ENCODE measurements around the gene VPS13D.
"Not testable (repeated sequence)": the region's sequence is repeated elsewhere in the genome, so short reads cannot be mapped to it uniquely, and the experiment has no call there.

The VPS13D gene

DNA sequence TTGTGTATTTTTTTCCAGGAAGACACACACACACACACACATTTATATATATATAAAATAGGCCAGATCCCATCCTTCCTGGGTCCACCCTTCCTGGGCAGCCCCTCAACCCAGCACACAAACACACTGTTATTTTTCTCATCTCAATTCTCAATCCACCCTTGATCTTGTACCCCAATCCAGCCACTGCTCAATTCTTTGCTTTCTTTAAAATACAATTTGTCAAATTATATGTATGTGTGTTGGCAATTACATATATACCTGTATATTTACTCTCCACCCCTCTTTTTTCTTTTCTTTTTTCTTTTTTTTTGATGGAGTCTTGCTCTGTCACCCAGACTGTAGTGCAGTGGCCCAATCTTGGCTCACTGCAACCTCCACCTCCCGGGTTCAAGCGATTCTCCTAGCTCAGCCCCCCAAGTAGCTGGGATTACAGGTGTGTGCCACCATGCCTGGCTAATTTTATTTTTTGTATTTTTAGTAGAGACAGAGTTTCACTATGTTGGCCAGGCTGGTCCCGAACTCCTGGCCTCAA lies 299.9 kb downstream of the VPS13D start:
- no peak for DNase-seq

DNA sequence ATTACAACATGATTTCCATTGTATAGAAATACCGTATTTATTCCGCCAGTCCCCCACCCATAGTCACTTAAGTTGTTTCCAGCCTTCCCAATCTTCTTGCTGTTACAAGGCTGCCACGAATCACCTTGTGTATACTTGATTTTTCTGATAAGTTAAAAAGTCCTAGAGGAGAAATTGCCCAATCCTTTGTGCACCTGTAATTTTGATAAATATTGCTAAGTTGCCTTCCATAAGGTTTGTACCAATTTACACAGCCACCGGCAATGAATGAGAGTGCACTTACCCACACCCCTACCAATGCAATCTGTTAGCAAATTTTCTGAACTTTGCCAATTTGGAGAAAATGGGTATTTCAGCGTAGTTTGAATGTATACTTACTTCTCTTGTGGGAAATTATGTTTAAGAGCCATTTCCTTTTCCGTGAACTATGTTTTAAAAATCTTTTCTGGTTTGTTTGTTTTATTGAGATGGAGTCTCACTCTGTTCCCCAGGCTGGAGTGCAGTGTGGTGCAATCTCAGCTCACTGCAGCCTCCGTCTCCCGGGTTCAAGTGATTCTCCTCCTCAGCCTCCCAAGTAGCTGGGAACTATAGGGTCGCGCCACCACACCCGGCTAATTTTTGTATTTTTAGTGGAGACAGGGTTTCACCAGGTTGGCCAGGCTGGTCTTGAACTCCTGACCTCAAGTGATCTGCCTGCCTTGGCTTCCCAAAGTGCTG lies 300.8 kb downstream of the VPS13D start:
- DNase-seq, result no peak

DNA sequence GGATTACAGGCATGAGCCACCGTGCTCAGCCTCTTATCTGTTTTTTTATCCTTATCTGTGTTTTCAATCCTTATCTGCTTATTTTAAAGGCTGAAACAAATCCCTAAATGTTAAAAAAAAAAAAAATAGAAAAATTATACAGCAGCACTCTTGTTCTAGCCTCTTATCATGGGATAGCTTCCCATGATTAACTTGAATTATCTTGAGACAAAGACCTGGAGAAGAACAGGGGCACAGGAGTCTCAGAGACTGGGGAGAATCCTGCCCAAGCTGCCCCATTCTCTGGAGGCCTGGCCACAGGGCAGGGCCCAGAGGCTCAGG lies 301.3 kb downstream of the VPS13D start:
- no peak for DNase-seq

DNA sequence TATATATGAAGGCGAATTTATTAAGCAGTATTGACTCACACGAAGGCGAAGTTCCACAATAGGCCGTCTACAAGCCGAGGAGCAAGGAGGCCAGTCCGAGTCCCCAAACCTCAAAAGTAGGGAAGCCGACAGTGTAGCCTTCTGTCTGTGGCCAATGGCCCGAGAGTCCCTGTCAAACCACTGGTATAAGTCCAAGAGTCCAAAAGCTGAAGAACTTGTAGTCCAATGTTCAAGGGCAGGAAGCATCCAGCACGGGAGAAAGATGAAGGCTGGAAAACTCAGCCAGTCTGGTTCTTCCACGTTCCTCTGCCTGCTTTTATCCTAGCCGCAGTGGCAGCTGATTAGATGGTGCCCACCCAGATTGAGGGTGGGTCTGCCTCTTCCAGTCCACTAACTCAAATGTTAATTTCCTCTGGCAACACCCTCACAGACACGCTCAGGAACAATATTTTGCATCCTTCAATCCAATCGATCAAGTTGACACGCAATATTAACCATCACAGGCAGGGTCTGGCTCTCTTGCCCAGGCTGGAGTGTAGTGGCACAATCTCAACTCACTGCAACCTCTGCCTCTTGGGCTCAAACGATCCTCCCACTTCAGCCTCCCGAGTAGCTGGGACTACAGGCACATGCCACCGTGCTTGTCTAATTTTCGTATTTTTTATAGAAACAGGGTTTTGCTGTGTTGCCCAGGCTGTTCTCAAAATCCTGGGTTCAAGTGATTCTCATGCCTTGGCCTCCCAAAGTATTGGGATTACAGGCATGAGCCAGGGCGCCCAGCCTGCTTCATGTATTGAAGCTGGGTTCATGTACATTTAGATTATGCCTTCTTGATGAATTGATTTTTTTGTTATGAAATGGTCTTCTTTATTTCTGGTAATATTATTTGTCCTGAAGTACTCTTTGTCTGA lies 302.8 kb downstream of the VPS13D start:
- no peak for DNase-seq

DNA sequence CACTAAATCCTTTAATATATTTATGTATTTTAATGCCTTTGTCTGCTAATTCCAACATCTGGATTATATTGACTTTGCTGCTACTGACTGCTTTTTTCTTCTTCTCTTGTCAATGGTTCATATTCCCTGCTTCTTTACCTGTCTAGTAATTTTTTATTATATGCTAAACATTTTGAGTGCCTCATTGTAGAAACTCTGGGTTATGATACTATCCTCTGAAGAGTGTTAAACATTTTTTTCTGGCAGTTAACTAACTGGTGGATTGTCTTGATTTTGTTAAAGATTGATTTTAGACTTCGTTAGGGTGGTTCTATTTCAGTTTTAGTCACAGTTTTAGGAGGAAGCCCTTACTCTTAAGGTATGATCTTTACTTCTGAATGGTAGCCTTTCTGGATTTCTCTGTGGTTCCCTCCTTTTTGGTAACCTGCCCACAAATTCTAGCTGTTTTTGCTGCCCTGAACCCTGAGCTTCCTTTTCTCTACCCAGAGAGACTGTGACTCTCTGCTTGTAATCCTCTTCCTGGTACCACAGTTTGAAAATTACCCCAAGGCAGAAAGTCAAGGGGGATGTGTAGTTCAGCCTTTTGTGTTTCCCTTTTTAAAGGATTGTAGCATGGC lies 306.3 kb downstream of the VPS13D start:
- DNase-seq, result no peak

DNA sequence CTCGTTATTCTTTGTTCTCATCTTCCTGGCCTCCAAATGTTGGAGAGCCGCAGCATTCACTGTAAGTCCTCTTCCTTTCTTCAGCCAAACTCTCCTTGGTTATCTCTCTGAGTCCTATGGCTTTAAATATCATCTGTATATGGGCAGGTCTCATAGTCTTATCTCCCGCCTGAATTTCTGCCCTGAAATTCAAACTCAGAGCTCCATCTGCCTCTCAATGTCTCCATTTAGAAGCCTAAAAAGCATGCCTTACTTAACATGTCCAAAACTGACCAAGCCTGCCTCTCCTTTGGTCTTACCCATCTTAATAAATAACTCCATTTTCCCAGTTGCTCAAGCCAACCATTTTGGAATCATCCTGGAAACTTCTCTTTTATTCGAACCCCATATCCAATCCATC lies 307.5 kb downstream of the VPS13D start:
- DNase-seq, result no peak

DNA sequence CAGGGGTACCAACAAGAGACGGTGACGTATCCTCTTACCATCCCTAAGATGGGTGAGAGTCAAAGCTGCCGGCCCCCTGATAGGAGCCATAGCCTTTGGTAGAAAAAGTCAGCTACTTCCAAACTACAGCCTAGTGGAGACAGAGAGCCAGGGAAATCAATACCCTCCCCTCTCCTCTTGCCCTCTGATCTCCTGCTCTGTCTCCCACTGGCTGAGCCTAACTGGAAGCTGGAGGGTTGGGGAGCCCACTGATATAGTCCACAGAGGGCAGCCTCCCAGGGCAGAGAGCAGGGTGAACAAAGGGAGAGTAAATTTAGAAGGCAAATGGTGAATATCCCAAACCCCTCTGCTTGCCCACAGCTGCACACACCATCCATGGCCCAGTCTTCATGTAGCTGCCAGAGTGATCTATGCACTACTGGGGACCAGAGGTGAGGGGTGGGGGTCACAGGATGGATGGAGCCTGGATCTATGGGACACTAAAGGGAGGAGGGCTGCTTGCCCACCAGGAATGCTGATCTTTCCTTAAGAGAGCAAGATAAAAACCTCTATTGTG lies 308.2 kb downstream of the VPS13D start:
- no peak for DNase-seq

DNA sequence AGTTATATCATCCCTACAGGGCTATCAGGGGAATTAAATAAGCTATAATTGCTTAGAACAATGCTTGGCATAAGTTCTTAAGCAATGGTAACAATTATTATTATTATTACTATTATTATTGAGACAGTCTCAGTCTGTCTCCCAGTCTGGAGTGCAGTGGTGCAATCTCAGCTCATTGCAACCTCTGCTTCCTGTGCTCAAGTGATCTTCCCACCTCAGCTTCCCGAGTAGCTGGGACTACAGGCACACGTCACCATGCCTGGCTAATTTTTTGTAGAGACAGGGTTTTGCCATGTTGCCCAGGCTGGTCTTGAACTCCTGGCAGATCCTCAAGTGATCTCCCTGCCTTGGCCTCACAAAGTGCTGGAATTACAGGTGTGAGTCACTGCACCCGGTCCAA lies 308.7 kb downstream of the VPS13D start:
- not testable (repeated sequence) for DNase-seq

DNA sequence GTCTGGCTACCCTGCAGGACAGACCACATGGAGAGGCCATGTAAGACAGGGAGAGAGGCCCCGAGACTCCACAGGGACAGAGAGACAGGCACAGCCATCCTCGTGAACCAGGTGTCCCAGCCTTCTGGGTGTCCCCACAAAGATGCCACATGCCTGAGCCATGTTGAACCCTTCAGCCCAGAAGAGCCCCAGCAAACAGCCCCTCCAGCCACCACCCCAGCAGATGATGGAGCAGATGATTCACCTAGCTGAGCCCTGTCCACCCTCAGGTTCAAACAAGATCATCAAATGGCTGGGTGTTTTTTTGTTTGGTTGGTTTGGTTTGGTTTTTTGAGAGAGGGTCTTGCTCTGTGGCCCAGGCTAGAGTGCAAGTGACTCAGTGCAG lies 309.5 kb downstream of the VPS13D start:
- no peak for DNase-seq

DNA sequence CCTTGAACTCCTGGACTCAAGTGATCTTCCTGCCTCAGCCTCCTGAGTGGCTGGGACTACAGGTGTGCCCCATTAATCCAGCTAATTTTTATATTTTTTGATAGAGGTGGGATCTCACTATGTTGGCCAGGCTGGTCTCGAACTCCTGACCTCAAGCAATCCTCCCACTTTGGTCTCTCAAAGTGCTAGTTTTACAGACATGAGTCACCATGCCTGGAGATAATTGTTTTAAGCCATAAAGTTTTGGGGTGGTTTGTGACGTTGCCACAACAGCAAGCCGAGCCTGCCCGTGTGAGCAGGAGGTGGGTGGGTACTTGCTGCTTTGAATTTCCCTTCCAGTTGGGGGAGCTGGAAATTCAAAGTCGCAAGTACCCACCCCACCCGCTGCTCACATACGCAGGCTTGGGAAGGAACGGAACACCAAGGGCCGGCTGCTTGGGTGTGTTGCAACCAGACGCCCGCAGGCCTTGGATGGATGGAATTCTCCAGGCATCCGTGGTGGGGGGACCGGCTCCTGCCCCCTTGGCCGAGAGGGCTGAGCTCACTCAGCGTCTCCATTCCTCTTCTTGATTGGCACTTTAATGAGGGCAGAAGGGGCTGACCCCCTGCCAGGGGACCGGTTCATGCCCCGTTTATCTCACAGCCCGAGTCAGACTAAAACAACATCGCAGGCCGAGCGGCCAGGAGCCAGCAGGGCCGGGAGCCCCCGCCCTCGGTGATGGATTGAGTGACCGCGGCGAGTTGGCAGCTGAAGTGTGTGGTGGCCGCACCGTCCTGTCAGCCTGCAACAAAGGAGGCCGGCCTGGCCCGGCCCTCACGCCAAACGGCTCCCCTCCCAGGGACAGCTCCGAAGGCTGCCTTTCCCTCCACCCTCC lies 310.1 kb downstream of the VPS13D start:
- DNase-seq, result no peak

DNA sequence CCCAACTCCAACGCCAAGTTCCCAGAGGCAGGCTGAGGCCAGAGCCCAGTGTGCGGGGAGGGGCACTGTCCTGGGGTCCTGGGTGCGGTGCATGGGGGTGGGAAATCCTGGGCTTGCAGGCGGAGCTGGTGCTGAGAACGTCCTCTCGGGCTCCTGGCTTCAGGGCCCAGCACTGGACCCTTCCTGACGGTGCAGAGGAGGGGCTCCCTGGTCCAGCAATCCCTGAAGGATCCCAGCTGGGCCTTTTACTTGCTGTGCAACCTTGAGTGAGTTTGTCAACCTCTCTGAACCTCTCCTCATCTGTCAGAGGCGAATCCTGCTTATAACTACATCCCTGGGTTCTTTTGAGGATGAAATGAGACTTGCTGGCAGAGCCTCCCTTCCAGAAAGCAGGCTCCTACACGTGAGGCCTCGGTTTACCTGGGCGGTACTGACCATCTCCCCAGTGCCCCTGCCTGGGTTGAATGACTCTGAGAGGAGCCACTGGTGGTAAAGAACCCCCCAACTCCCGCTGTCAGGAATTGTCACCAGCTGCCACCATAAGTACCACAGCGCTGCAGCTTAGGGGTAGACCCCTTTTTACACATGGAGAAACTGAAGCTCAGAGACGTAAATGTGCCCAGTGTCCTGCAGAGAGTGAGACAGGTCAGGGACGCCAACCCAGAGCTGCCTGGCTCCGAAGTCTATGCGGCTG lies 310.9 kb downstream of the VPS13D start:
- DNase-seq, result no peak

DNA sequence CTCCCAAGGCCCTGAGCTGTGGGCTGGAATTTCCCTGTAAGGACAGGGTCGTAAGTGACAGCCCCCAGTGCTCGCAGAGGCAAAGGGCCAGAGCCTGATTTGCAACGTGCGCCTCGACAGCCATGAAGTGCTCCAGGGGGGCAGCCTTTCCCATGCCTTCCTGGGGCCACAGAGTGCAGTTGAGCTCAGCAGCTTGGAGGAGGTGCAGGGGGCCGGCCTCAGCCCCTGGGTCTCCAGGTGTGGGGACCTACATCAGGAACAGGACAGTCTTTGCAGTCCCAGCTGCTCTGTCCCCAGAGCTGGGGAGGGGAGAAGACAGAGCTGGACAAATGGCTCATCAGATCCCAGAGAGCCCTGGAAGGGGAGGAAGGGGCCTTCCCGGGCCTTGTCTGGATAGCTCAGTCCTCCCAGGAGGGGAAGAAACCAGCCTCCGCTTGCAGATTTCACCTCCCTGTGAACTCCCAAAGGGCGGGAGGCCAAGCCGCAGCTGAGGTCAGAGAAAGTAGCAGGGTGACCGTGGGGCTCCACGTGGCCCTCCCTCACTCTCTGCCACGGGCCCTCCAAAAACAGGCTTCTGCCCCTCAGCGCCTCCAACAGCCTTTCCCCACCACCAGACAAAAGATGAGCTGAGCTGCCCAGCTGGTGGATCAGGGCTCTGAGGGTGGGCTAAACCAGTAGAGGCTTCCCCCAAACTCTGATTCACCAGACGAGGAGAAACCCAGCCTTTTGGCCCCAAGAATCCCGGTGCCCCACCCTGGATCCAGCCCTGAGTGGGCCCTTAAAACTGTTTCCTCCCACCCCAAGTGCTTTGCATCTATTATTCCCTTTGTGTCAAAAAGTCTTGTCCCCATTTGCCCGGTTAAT lies 311.7 kb downstream of the VPS13D start:
- DNase-seq, result no peak

DNA sequence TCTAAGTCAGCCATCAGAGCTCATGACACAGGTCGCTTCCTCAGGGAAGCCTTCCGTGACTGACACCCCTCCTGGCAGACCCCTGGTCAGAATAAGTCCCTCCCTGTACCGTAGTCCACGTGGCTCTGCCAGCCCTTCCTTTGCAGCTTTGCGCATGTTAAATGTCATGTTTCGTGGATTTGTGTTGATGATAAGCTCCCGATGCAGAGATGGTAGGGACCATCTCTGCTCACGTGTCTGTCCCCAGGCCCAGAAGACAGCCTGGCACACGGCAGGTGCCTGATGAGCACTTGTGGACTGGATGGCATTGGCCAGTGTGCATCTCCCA lies 312.3 kb downstream of the VPS13D start:
- no peak for DNase-seq

DNA sequence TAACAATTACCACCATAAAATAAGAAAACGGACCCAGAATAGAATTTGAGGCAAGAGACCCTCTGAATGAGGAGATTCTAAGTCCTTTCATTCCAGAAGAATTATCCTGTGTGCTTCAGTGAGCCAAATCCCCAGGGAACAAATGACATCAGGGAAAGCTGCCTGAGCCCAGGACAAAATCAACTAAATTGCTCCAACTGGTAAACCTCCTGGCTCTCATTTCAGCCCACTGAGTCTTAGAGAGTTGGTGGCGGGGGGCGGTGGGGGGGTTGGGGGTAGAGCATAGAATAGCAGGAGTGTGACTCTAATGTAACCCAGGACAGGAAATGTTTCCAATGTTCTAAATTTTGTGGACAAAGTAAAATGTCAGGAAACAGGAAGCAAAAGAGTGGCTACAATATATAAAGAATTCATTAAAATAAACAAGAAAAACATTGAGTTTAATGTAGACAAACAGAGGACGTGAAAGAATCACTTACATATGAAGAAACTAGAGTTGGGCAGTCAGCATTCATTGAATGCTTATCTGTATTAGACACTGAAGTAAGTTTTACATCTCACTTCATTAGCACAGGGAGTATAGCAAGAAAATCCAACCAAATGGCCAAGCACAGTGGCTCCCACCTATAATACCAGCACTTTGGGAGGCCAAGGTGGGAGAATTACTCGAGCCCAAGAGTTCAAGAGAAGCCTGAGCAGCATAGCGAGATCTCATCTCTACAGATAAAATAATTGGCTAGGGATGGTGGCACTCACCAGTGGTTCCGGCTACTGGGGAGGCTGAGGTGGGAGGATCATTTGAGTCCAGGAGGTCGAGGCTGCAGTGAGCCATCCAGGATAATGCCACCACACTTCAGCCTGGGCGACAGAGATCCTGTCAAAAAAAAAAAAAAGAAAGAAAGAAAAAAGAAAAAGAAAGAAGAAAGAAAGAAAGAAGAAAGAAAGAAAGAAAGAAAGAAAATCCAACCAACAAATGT lies 313.1 kb downstream of the VPS13D start:
- DNase-seq, result no peak

DNA sequence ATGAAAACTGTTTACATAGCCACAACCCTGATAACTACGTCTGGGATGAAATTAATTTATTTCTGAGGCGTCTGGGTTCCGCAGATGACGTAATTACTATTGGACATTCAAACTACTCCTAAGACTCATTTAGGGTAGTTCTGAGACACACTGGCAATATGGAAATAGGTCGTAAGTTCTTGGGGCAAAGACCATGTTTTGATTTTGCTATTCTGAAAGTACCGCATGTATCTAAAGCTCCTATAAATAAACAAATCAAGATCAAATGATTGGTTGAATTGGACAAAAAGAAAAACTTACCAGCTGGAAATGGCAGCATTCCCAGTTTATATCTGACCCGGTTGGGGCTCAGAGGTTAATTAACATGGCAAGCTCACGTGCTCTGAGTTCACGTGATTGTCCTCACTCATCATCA lies 313.9 kb downstream of the VPS13D start:
- no peak for DNase-seq

DNA sequence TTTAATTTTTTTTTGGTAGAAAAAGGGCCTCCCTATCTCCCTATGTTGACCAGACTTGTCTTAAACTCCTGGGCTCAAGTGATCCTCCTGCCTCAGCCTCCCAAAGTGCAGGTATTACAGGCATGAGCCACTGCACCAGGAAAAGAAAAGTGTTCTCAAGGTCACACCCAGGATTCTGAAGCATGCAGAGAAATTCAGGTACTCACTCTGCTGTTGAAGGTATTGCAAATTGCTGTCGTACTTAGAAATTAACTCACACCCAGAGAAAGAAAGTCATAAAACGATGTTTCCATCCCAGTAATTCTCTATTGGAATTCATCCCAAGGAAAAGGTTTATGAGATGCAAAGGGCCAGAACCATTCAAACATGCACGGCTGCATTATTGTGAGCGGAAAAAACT lies 314.5 kb downstream of the VPS13D start:
- DNase-seq, result no peak

DNA sequence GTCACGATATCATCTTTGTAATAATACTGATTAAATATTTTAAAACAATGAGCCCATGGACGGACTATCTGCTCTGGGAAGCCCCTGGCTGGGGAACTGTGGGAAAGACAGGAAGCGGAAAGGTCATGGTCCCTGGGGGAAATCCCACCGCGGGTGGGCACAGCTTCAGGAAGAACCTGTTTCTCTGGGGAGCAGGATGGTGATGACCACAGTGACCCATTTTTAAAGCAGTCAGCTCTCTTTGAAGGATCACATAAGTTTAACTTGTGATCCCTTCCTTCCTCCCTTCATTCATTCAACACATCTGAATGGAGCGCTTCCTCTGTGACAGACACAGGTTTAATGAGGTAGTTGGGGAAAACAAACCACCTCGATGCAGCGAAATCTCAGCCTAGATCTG lies 315.2 kb downstream of the VPS13D start:
- DNase-seq, result no peak

DNA sequence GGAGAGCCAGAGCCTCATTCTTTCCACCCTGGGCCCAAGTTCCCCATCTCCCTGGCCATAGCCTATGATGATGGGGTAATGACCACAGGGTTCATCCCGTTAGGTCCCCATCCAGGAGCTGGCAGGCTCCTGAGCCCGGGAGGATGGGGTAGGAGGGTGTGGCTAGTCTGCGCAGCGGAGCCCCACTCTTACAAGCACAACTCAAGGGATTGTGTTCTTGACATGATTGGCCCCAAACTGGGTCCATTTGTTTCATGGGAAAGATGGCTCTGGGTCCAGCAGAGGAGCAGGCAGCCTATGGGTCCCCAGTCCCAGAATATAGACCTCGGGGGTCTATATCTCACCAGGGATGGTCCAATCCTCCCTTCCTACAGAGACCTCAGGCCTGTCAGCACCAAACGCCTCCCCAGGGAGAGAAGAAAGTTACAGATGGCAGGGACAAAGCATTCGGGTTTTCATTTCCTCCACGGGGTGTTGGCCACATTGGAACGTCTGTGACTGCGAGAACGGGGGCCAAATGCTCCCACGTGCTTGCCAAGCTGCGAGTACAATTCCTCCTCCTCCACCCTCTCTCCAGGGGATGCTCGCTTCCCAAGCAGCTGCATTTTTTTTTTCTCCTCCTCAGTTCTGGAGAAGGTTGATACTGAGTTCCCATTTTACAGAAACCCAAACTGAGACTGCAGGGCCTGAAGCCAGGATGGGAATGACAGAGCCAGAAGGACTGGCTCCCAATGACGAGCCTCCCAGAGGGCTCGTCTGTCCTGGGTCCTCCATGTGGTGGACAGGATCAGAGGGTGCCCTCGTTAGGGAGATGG lies 317.1 kb downstream of the VPS13D start:
- no peak for DNase-seq

Measured in activated CD4-positive, alpha-beta T cell treated with anti-CD3 and anti-CD28 coated beads, Interleukin-2, amount 50 U/mL, for 48 hours (primary cell).